Calu3 (cell line): Measurements from ENCODE around the gene CD300LG. TPM values are rescaled to one million over a fixed set of nuclear protein-coding genes. Genes with fewer than 3 reads are reported as not detected.

Experiments
- BruUV-seq: library from RNA; stranded (reverse); fragments of 400-500 nt; replicated peaks from 2 replicates; lab custom pipeline; 2021; lab: Mats Ljungman, UMichigan
- CTCF ChIA-PET: fragments of 300-600 bp; sonication (Branson Sonifier 250); formaldehyde crosslinking; loops from one replicate; lab custom pipeline; 2022; ENCODE audit warnings: antibody characterized with exemption; lab: Charles Lee
- DNase-seq: peaks from one replicate; pipeline ENCODE4 v3.0.0; 2022
- H3K27ac Mint-ChIP-seq: one replicate; pipeline ENCODE4 v1.8.0; 2022; ENCODE audit warnings: mixed read lengths; ENCODE audit not compliant: unreplicated experiment
- H3K27me3 Mint-ChIP-seq: one replicate; pipeline ENCODE4 v1.8.0; 2022; ENCODE audit warnings: mixed read lengths; ENCODE audit not compliant: unreplicated experiment
- H3K36me3 Mint-ChIP-seq: one replicate; pipeline ENCODE4 v1.8.0; 2022; ENCODE audit warnings: mild to moderate bottlenecking, moderate library complexity, mixed read lengths; ENCODE audit not compliant: insufficient read depth, unreplicated experiment
- H3K4me1 Mint-ChIP-seq: one replicate; pipeline ENCODE4 v1.8.0; 2022; ENCODE audit warnings: mild to moderate bottlenecking, low read depth, mixed read lengths; ENCODE audit not compliant: unreplicated experiment
- H3K4me3 Mint-ChIP-seq: one replicate; pipeline ENCODE4 v1.8.0; 2022; ENCODE audit warnings: mild to moderate bottlenecking, low read depth, moderate library complexity, mixed read lengths; ENCODE audit not compliant: unreplicated experiment
- H3K9me3 Mint-ChIP-seq: one replicate; pipeline ENCODE4 v1.8.0; 2022; ENCODE audit warnings: low read depth, mixed read lengths; ENCODE audit not compliant: unreplicated experiment
- CTCF ChIP-seq: fragments of 200-600 bp; IDR thresholded peaks from one replicate; pipeline ENCODE4 v1.8.0; 2022; ENCODE audit warnings: antibody characterized with exemption; ENCODE audit not compliant: unreplicated experiment
- intact Hi-C: fragments of 100-400 bp; cut with micrococcal nuclease; formaldehyde crosslinking; loops from one replicate; pipeline ENCODE4 v1.10.0; 2022; ENCODE audit not compliant: unreplicated experiment
- total RNA-seq: library from RNA; stranded (reverse); gene quantifications from 2 replicates; pipeline ENCODE4 v1.2.3, GENCODE V29; 2022

Gene CD300LG
- total RNA-seq, 1 experiment from 2014 or later = not detected

GRCh38 chr17:43809121-43809520 lies 37.9 kb upstream of the CD300LG start:
- Mint-ChIP-seq H3K36me3 (peaks cover 11% of the 10 kb centered on the region), H3K9me3 (no peaks in the 10 kb centered on the region), H3K4me1 (no peaks in the 10 kb centered on the region), H3K27ac (no peak overlapping the region), H3K4me3 (no peak overlapping the region), H3K27me3 (no peaks in the 10 kb centered on the region)
- CTCF ChIA-PET = no interaction called here
- TF ChIP-seq CTCF = no peak
- BruUV-seq = no TSS peak
- DNase-seq = no peak
- intact Hi-C loops = no loop called here

GRCh38 chr17:43810226-43810715 lies 36.7 kb upstream of the CD300LG start:
- Mint-ChIP-seq H3K4me3 (no peak overlapping the region), H3K36me3 (peaks cover 16% of the 10 kb centered on the region), H3K27me3 (no peaks in the 10 kb centered on the region), H3K9me3 (no peaks in the 10 kb centered on the region), H3K27ac (no peak overlapping the region), H3K4me1 (peaks cover 9% of the 10 kb centered on the region)
- no peak for DNase-seq
- BruUV-seq = no TSS peak
- CTCF ChIA-PET = interaction anchor here (0.6 kb wide), 1 partner anchor 32 kb away, joined by 5 read pairs; no protein-coding TSS in a partner anchor
- intact Hi-C loops = no loop called here
- no peak for TF ChIP-seq CTCF

- no peak overlapping the region for H3K27ac Mint-ChIP-seq
- H3K36me3 Mint-ChIP-seq = peaks cover 18% of the 10 kb centered on the region
- no peaks in the 10 kb centered on the region for H3K27me3 Mint-ChIP-seq
- TF ChIP-seq CTCF = no peak
- H3K4me3 Mint-ChIP-seq = no peak overlapping the region
- CTCF ChIA-PET = no interaction called here
- no peak for DNase-seq
- intact Hi-C loops = no loop called here
- H3K4me1 Mint-ChIP-seq = peaks cover 9% of the 10 kb centered on the region
- no peaks in the 10 kb centered on the region for H3K9me3 Mint-ChIP-seq
- BruUV-seq = no TSS peak
Measured at GRCh38 chr17:43810823-43811222, 36.2 kb upstream of the CD300LG start.

- H3K27ac Mint-ChIP-seq = no peak overlapping the region
- no peak for DNase-seq
- TF ChIP-seq CTCF = no peak
- no peak overlapping the region for H3K4me3 Mint-ChIP-seq
- CTCF ChIA-PET = no interaction called here
- no peaks in the 10 kb centered on the region for H3K27me3 Mint-ChIP-seq
- intact Hi-C loops = no loop called here
- BruUV-seq = no TSS peak
- H3K36me3 Mint-ChIP-seq = peaks cover 12% of the 10 kb centered on the region
- peaks cover 9% of the 10 kb centered on the region for H3K4me1 Mint-ChIP-seq
- no peaks in the 10 kb centered on the region for H3K9me3 Mint-ChIP-seq
Measured at GRCh38 chr17:43812396-43813265, 34.3 kb upstream of the CD300LG start.
